Measurements from ENCODE around the gene CD226.

The CD226 gene

DNA sequence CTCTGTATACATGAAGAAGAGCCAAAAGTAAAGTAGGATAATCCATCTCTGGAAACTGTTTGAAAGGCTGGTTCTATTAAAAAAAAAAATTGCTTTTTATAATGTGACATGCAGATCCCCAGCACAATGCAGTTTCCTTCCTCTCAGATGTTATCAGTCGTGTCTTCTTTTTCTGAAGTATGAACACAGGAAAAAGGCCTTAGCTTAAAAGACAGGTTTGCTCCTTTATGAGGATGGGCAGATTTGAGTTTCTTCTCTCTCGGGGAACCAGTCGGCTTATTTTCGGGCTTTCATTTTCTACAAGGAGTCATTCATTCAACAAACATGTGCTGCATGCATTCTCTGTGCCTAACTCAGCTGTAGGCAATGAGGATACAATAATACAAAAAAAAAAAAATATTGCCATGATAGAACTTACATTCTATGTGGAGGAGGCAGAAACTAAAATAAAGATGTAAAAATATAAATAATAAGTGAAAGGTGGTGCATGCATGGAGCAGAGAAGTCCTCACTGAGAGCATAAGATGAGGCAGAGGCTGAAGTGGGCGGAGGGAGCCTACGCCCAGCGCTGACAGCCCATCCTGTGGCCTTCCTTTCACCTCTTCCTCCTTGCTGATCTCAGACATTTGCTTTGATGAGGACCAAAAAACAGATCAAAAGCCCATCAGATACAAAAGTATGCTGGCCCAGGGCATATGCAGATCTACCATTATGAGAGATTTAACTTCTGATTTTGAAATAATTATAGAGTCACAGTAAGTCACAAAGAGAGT, at the start of gene CD226:
CD226 (minus strand) TSS at position 513 of the 773 bp plus-strand sequence; CDS start at position 46, 467 bp downstream.
- no peak within 1 kb of the TSS for H3K4me3 ChIP-seq (ENCODE audit: low read length)
- no peak for DNase-seq (ENCODE audit: low read depth)
- TF ChIP-seq, protein P1, sequence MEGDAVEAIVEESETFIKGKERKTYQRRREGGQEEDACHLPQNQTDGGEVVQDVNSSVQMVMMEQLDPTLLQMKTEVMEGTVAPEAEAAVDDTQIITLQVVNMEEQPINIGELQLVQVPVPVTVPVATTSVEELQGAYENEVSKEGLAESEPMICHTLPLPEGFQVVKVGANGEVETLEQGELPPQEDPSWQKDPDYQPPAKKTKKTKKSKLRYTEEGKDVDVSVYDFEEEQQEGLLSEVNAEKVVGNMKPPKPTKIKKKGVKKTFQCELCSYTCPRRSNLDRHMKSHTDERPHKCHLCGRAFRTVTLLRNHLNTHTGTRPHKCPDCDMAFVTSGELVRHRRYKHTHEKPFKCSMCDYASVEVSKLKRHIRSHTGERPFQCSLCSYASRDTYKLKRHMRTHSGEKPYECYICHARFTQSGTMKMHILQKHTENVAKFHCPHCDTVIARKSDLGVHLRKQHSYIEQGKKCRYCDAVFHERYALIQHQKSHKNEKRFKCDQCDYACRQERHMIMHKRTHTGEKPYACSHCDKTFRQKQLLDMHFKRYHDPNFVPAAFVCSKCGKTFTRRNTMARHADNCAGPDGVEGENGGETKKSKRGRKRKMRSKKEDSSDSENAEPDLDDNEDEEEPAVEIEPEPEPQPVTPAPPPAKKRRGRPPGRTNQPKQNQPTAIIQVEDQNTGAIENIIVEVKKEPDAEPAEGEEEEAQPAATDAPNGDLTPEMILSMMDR (IDR thresholded peaks at IDR 0.05; ENCODE audit: insufficient read depth, low read depth, low read length, missing control alignments): no peak

DNA sequence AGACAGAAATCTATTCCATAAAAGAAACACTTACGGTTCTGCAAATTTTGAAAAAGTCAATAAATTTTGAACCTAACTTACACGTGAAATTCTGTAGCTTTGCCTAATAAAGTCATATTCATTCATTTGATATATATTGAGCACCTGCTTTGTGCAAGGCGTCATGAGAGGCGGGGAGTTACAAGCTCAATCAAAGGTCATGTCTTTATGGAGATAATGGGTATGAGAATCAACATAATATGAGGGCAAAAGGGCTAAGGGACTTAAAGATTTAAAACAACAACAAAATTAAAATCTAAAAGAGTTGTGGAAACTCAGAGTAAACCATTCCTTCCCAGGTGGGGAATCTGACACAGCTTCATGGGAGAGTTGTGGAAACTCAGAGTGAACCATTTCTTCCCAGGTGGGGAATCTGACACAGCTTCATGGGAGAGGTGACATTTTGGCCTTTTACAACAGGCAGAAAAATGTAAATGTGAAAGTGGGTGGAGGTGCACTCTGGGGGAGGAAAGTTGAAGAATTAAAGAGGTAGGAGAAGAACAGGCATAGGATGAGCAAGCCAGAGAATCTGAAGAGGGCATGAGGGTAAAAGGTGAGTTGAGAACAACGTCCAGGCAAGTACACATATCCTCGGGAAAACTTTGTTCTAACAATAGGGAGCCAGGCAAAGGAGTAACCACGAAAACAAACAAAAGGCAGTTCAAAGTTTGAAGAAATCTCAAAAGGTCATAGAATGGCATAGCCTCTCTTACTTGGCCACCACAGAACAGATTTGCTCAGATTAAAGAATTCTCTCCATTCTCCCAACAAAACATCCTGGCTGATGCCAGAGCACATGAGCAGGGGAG, 49.5 kb upstream of the CD226 start:
- TF ChIP-seq, protein P1 (IDR thresholded peaks at IDR 0.05; ENCODE audit: insufficient read depth, low read depth, low read length, missing control alignments): no peak
- no peak for DNase-seq (ENCODE audit: low read depth)
- no peak overlapping the region for H3K4me3 ChIP-seq (ENCODE audit: low read length)

DNA sequence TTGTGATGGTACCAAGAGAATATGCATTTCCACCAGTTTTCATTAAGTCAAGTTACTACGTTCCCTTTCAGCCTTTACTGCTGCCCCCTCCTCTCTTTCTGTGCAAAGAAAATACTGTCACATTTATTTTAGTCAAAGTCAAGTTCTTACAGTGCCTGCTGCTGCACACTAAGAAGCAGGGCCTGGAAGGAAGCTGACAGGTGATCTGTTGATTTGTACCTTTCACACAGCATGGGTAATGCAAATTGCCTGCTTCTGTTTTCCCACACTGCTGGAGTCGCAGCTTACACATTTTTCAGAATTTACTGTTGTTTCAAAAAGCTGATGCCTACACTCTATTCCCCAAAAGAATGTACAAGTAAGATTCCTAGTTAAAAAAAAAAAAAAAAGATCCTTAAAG, 48.7 kb upstream of the CD226 start:
- H3K4me3 ChIP-seq (ENCODE audit: low read length): no peak overlapping the region
- TF ChIP-seq, protein P1 (IDR thresholded peaks at IDR 0.05; ENCODE audit: insufficient read depth, low read depth, low read length, missing control alignments): no peak

DNA sequence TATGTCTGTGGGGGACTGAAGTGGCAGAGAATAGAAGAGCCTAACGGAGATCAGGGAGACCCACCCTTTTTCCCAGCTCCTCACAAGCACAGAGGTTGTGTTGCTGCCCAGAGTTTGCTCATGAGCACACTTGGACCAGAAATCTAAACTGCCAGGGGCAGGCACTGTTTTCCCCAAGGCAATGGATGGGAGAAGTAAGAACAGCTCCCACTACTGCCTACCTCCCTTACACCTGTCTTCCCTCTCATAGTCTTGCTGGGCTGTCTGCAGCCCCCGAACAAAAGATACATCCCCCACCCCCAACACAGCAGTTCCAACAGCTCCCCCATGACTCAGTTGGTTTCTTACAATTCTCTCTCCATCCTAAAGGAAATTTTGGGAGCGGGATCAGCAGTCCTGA, 48.1 kb upstream of the CD226 start:
- TF ChIP-seq, protein P1 (IDR thresholded peaks at IDR 0.05; ENCODE audit: insufficient read depth, low read depth, low read length, missing control alignments): no peak
- DNase-seq (ENCODE audit: low read depth): no peak
- no peak overlapping the region for H3K4me3 ChIP-seq (ENCODE audit: low read length)

More for the DNA sequence above, 48.7 kb upstream of the CD226 start:
- no peak for DNase-seq (ENCODE audit: low read depth)

DNA sequence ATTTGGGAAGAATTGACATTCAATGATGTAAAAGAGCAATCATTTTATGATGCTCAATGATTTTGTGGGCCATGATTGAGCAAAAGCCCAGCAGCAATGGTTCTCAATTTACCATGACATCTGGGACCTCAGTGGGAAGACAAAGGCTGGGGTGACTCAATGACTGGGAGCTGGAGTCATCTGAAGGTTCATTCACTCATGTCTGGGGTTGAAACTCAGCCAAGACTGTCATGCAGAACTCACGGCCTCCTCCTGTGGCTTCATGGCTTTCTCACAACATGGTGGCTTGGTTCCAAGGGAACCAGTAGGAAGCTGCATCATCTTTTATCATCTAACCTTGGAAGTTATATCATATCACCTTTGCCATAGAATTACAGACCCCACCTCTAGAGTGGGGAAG, 45.1 kb upstream of the CD226 start:
- H3K4me3 ChIP-seq (ENCODE audit: low read length): no peak overlapping the region
- TF ChIP-seq, protein P1 (IDR thresholded peaks at IDR 0.05; ENCODE audit: insufficient read depth, low read depth, low read length, missing control alignments): no peak
- DNase-seq (ENCODE audit: low read depth): peak; percentile 73

DNA sequence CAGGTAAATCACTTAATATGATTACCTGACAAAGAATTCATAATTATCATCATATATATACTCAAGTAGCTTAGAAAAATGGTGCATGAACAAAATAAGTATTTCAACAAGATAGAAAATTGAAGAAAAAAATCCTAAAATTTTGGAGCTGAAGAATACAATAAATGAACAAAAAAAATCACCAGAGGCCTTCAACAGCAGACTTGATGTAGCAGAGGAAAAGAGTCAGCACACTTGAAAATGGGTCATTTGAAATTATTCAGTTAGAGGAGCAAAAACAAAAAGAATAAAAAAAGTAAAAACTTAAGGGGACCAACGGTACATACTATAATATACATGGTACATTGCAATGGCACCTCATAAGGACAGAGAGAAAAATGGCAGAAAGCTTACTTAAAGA, 40.2 kb upstream of the CD226 start:
- DNase-seq (ENCODE audit: low read depth): no peak
- no peak overlapping the region for H3K4me3 ChIP-seq (ENCODE audit: low read length)
- TF ChIP-seq, protein P1 (IDR thresholded peaks at IDR 0.05; ENCODE audit: insufficient read depth, low read depth, low read length, missing control alignments): no peak

All from epithelial cell of esophagus (primary cell).